Neural cell (in vitro differentiated cells): ENCODE data around the gene PDPK1. TPM values are rescaled to one million over a fixed set of nuclear protein-coding genes. Genes with fewer than 3 reads are reported as not detected.
"Not testable (repeated sequence)": the region's sequence is repeated elsewhere in the genome, so short reads cannot be mapped to it uniquely, and the experiment has no call there.

Experiments used
- H2AFZ ChIP-seq: fragments of 200-600, 300-800 bp; sonication (generic), shearing (Covaris generic); 2 replicates; pipeline ENCODE4 v1.6.0; 2014; ENCODE audit warnings: low read depth, mild to moderate bottlenecking, antibody characterized with exemption, low read length, moderate library complexity
- H3F3A ChIP-seq: fragments of 200-600 bp; shearing (Covaris generic); 2 replicates; pipeline ENCODE4 v1.6.1; 2016; ENCODE audit warnings: mild to moderate bottlenecking, moderate library complexity, mixed read lengths, antibody characterized with exemption, low read length; ENCODE audit not compliant: insufficient read depth, poor library complexity, severe bottlenecking
- H3K27ac ChIP-seq: fragments of 200-600, 300-800 bp; sonication (generic), shearing (Covaris generic); 2 replicates; pipeline ENCODE4 v1.5.1; 2014; ENCODE audit warnings: mild to moderate bottlenecking, low read length, moderate library complexity
- H3K27me3 ChIP-seq: fragments of 300-800, 200-600 bp; sonication (generic), shearing (Covaris generic); 2 replicates; pipeline ENCODE4 v1.6.0; 2014; ENCODE audit warnings: mild to moderate bottlenecking, low read depth, low read length, moderate library complexity; ENCODE audit not compliant: insufficient read depth
- H3K36me3 ChIP-seq: fragments of 300-800, 200-600 bp; sonication (generic), shearing (Covaris generic); 2 replicates; pipeline ENCODE4 v1.5.1; 2014; ENCODE audit warnings: mild to moderate bottlenecking, antibody characterized with exemption, low read length, moderate library complexity; ENCODE audit not compliant: insufficient read depth
- H3K4me2 ChIP-seq: fragments of 300-800, 200-600 bp; sonication (generic), shearing (Covaris generic); 2 replicates; pipeline ENCODE4 v1.6.0; 2014; ENCODE audit warnings: mild to moderate bottlenecking, low read length
- H3K4me3 ChIP-seq: fragments of 300-800, 200-600 bp; sonication (generic), shearing (Covaris generic); 2 replicates; pipeline ENCODE4 v1.5.1; 2014; ENCODE audit warnings: mild to moderate bottlenecking, low read length, moderate library complexity
- H3K79me2 ChIP-seq: fragments of 200-600 bp; shearing (Covaris generic); replicated peaks from 2 replicates; pipeline ENCODE4 v1.6.0; 2014; ENCODE audit warnings: mild to moderate bottlenecking, low read length, moderate library complexity; ENCODE audit not compliant: insufficient read depth
- H3K9ac ChIP-seq: fragments of 300-800, 200-600 bp; sonication (generic), shearing (Covaris generic); 2 replicates; pipeline ENCODE4 v1.6.1; 2016; ENCODE audit warnings: mild to moderate bottlenecking, low read length, mixed read lengths
- H3K9me2 ChIP-seq: fragments of 200-600 bp; shearing (Covaris generic); 2 replicates; pipeline ENCODE4 v1.6.1; 2016; ENCODE audit warnings: mild to moderate bottlenecking, low read length, mixed read lengths; ENCODE audit not compliant: insufficient read depth
- H3K9me3 ChIP-seq: fragments of 200-600, 300-800 bp; sonication (generic), shearing (Covaris generic); 2 replicates; pipeline ENCODE4 v1.6.1; 2016; ENCODE audit warnings: mild to moderate bottlenecking, mixed run types, low read length, moderate library complexity, mixed read lengths
- H4K20me1 ChIP-seq: fragments of 200-600 bp; shearing (Covaris generic); 2 replicates; pipeline ENCODE4 v1.6.1; 2016; ENCODE audit warnings: mild to moderate bottlenecking, mixed run types; ENCODE audit not compliant: insufficient read depth
- EP300 ChIP-seq: fragments of 450-650 bp; conservative IDR thresholded peaks from 2 replicates; pipeline ENCODE4 v1.6.1; 2014; ENCODE audit warnings: antibody characterized with exemption, mild to moderate bottlenecking, moderate library complexity; ENCODE audit not compliant: poor library complexity, severe bottlenecking
- EZH2 ChIP-seq: fragments of 200-600, 300-800 bp; shearing (Covaris generic), sonication (generic); IDR thresholded peaks from 2 replicates; pipeline ENCODE4 v1.6.1; 2014; ENCODE audit warnings: antibody characterized with exemption, low read length, borderline replicate concordance, mild to moderate bottlenecking; ENCODE audit not compliant: insufficient read depth, poor library complexity, severe bottlenecking
- MXI1 ChIP-seq: fragments of 450-650 bp; conservative IDR thresholded peaks from 2 replicates; pipeline ENCODE4 v1.6.1; 2014; ENCODE audit warnings: antibody characterized with exemption, mild to moderate bottlenecking; ENCODE audit not compliant: poor library complexity, severe bottlenecking
- POLR2AphosphoS5 ChIP-seq: IDR thresholded peaks from 2 replicates; pipeline ENCODE4 v1.6.1; 2012
- RAD21 ChIP-seq: fragments of 450-650 bp; conservative IDR thresholded peaks from 2 replicates; pipeline ENCODE4 v1.6.1; 2014; ENCODE audit warnings: antibody characterized with exemption, mild to moderate bottlenecking, moderate library complexity
- SMC3 ChIP-seq: fragments of 450-650 bp; conservative IDR thresholded peaks from 2 replicates; pipeline ENCODE4 v1.6.1; 2014; ENCODE audit warnings: antibody characterized with exemption, mild to moderate bottlenecking, moderate library complexity; ENCODE audit not compliant: poor library complexity
- TAF1 ChIP-seq: IDR thresholded peaks from 2 replicates; pipeline ENCODE4 v1.6.1; 2012; ENCODE audit warnings: low read depth
- polyA plus RNA-seq: library from polyadenylated mRNA; depleted of rRNA; stranded (reverse); fragments of >200 nt; gene quantifications from 2 replicates; pipeline ENCODE4 v1.2.3, GENCODE V29; 2014
- TF ChIP-seq, protein P1 (sequence below): IDR thresholded peaks from 2 replicates; pipeline ENCODE4 v1.6.1; 2012; ENCODE audit warnings: borderline replicate concordance
- TF ChIP-seq, protein P2 (sequence below): fragments of 450-650 bp; IDR thresholded peaks from 2 replicates; pipeline ENCODE4 v1.5.1; 2014; ENCODE audit warnings: antibody characterized with exemption, mild to moderate bottlenecking, moderate library complexity; ENCODE audit not compliant: poor library complexity, severe bottlenecking

PDPK1 gene
- polyA plus RNA-seq, 1 donor from 2014 or later, result 18.6 TPM

DNA sequence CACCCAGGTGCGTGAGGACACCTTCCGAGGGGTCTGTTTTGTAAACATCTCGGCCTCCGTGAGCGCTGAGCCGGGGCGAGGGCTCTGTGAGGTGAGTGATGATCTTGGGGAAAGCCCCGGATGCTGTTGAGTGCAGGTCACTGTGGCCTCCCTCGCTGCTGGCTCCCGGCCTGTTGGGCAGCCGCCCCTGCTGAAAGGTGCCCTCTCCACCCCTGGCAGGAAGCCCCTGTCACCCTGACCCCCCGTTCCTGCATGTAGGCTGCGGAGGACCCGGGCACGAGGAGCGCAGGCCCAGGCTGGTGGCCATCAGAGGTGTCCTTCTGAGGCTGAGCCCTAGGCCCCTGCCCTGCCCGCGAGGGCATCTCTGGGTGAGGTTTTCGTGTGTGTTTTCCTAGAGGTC, 75.4 kb downstream of the PDPK1 start:
- not testable (repeated sequence) for H2AFZ ChIP-seq, H3K79me2 ChIP-seq, H3K4me3 ChIP-seq, H3K9me3 ChIP-seq, H3K4me2 ChIP-seq, H3K9ac ChIP-seq, H3F3A ChIP-seq, H3K36me3 ChIP-seq, H3K9me2 ChIP-seq, H3K27ac ChIP-seq, H3K27me3 ChIP-seq, H4K20me1 ChIP-seq

DNA sequence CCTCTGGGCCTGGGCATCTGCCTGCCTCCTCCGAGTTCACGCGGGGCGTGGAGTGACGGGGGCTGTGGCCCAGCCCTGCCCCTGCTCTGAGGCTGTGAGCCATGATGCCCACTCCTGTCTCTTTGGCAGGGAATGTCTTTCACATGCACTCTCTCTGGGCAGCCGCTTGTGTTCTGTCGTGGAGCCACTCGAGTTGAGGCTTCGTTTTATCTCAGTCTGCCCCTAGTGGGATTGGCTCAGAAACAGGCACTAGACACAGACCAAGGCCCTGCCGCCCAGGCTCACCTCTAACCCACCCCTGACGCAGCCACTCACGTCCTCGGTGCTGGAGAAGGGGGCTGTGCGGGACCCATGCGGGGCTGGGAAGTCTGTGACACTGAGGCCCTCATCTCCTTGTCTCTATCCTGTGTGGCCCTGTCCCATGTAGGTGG, 77.0 kb downstream of the PDPK1 start:
- H3K27me3 ChIP-seq, result no peaks in the 10 kb centered on the region
- no peak overlapping the region for H3K4me2 ChIP-seq
- H3K9me2 ChIP-seq, result no peaks in the 10 kb centered on the region
- H3K79me2 ChIP-seq, result no peaks in the 10 kb centered on the region
- H3K4me3 ChIP-seq, result no peak overlapping the region
- H2AFZ ChIP-seq, result no peak overlapping the region
- no peaks in the 10 kb centered on the region for H3K36me3 ChIP-seq
- H4K20me1 ChIP-seq, result no peaks in the 10 kb centered on the region
- H3F3A ChIP-seq, result no peaks in the 10 kb centered on the region
- no peak overlapping the region for H3K9ac ChIP-seq
- no peak overlapping the region for H3K27ac ChIP-seq
- no peak for TF ChIP-seq RAD21
- TF ChIP-seq, protein P1, sequence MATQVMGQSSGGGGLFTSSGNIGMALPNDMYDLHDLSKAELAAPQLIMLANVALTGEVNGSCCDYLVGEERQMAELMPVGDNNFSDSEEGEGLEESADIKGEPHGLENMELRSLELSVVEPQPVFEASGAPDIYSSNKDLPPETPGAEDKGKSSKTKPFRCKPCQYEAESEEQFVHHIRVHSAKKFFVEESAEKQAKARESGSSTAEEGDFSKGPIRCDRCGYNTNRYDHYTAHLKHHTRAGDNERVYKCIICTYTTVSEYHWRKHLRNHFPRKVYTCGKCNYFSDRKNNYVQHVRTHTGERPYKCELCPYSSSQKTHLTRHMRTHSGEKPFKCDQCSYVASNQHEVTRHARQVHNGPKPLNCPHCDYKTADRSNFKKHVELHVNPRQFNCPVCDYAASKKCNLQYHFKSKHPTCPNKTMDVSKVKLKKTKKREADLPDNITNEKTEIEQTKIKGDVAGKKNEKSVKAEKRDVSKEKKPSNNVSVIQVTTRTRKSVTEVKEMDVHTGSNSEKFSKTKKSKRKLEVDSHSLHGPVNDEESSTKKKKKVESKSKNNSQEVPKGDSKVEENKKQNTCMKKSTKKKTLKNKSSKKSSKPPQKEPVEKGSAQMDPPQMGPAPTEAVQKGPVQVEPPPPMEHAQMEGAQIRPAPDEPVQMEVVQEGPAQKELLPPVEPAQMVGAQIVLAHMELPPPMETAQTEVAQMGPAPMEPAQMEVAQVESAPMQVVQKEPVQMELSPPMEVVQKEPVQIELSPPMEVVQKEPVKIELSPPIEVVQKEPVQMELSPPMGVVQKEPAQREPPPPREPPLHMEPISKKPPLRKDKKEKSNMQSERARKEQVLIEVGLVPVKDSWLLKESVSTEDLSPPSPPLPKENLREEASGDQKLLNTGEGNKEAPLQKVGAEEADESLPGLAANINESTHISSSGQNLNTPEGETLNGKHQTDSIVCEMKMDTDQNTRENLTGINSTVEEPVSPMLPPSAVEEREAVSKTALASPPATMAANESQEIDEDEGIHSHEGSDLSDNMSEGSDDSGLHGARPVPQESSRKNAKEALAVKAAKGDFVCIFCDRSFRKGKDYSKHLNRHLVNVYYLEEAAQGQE, result no peak
- no peak for TF ChIP-seq SMC3
- TF ChIP-seq TAF1, result no peak
- no peak for TF ChIP-seq EZH2
- TF ChIP-seq EP300, result no peak
- no peak for TF ChIP-seq MXI1
- no peak for TF ChIP-seq POLR2AphosphoS5
- TF ChIP-seq, protein P2, sequence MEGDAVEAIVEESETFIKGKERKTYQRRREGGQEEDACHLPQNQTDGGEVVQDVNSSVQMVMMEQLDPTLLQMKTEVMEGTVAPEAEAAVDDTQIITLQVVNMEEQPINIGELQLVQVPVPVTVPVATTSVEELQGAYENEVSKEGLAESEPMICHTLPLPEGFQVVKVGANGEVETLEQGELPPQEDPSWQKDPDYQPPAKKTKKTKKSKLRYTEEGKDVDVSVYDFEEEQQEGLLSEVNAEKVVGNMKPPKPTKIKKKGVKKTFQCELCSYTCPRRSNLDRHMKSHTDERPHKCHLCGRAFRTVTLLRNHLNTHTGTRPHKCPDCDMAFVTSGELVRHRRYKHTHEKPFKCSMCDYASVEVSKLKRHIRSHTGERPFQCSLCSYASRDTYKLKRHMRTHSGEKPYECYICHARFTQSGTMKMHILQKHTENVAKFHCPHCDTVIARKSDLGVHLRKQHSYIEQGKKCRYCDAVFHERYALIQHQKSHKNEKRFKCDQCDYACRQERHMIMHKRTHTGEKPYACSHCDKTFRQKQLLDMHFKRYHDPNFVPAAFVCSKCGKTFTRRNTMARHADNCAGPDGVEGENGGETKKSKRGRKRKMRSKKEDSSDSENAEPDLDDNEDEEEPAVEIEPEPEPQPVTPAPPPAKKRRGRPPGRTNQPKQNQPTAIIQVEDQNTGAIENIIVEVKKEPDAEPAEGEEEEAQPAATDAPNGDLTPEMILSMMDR, result no peak
- no peaks in the 10 kb centered on the region for H3K9me3 ChIP-seq

DNA sequence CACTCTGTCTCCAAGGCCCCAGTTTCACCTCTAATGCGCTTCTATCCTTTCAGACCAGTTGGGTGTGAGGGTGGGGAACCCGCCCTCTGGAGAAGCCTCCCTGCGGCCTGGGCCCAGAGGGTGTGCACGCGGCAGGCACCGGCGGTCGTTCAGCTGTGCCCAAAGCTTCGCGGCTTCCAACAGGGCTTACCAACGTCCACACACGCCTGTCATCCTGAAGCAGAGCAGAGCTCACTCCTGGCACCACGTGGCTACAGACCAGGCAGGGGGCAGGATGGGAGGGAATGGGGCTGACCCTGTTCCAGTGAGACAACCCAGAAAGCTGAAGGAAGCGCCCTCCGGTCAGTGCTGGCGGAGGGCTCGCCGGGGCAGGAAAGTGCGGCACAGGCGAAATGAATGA, 81.1 kb downstream of the PDPK1 start:
- not testable (repeated sequence) for H2AFZ ChIP-seq, H3K4me2 ChIP-seq, H3K9me2 ChIP-seq, H3K36me3 ChIP-seq, H3K79me2 ChIP-seq, H3K27ac ChIP-seq, H3K4me3 ChIP-seq, H3K27me3 ChIP-seq, H3K9me3 ChIP-seq, H3K9ac ChIP-seq, H3F3A ChIP-seq, H4K20me1 ChIP-seq

DNA sequence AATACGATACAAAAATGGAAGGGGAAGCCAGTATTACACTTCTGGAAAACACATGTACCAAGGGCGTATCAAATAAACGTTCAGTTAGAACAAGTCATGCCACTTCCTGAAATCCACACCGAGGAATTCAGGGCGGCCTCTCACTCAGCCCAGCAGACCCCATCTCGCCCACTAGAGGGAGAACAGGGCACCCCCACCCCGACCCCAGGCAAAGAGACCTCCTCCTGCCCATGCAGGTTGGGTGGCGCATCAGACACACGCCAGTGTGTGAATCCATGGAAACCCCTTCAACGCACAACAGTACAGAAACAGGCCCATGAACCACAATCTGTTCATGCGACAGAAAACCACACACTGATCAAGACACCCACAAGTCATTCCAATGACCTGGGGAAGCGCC, 81.8 kb downstream of the PDPK1 start:
- H4K20me1 ChIP-seq, H3K27me3 ChIP-seq, H3K9me3 ChIP-seq, H3K36me3 ChIP-seq, H3F3A ChIP-seq, H3K4me2 ChIP-seq, H3K9ac ChIP-seq, H3K27ac ChIP-seq, H2AFZ ChIP-seq, H3K9me2 ChIP-seq, H3K79me2 ChIP-seq, H3K4me3 ChIP-seq: not testable (repeated sequence)

DNA sequence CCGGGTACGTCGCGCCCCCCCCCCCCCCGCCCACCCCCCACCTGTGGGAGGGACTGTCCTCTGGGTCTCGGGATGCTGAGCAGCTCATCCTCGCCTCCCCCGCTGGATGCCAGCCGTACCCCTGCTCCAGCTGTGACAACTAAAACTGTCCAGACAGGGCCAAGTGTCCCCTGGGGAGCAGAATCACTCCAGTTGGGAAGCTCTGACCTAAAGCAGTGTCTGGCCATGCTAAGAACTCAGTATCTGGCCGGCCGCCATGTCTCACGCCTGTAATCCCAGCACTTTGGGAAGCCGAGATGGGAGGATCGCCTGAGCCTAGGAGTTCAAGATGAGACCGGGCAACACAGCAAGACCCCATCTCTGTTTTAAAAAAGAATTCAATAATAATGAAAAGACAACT, 83.0 kb downstream of the PDPK1 start:
- not testable (repeated sequence) for H3K27me3 ChIP-seq, H3K4me3 ChIP-seq, H3K9me3 ChIP-seq, H3K4me2 ChIP-seq, H2AFZ ChIP-seq, H3K9me2 ChIP-seq, H4K20me1 ChIP-seq, H3K27ac ChIP-seq, H3F3A ChIP-seq, H3K9ac ChIP-seq, H3K36me3 ChIP-seq, H3K79me2 ChIP-seq
